ENCODE measurements around the gene ZC3H18.

DNA sequence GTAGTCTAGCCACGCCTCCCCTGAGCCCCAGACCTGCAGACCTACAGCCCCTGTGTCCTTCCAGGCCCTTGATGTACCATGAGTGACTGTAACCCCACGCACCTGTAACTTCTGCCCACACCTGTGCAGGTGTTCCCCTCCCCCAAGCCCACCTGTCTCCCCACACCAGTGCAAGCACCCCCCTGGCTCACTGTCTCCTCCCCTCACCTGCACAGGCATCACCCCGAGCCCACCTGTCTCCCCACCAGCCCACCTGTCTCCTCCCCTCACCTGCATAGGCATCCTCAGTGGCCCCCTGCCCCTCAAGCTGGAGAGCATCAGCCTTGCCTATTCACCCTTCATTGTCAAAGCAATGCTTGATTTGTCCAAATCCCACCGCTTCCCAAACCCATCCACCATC, 32.3 kb upstream of the ZC3H18 start:
- no peak for TF ChIP-seq SUZ12 (IDR thresholded peaks at IDR 0.05)
- no peak for TF ChIP-seq SP1 (IDR thresholded peaks at IDR 0.05)
- no peak for TF ChIP-seq NFRKB (IDR thresholded peaks at IDR 0.05)
- no peak for TF ChIP-seq TARDBP (IDR thresholded peaks at IDR 0.05)
- TF ChIP-seq HDGF (IDR thresholded peaks at IDR 0.05; ENCODE audit: borderline replicate concordance), result no peak
- TF ChIP-seq ELF4 (IDR thresholded peaks at IDR 0.05), result no peak
- TF ChIP-seq L3MBTL2 (conservative IDR thresholded peaks at IDR 0.05), result no peak
- no peak for TF ChIP-seq BHLHE40 (IDR thresholded peaks at IDR 0.05; ENCODE audit: borderline replicate concordance)
- TF ChIP-seq FOXK2 (IDR thresholded peaks at IDR 0.05), result no peak
- TF ChIP-seq CTBP1 (IDR thresholded peaks at IDR 0.05; ENCODE audit: borderline replicate concordance), result no peak

All from HEK293T (cell line).